NOMO-1 treated with DMSO at 0.1 percent for 48 hours (cell line): ENCODE results near the gene ABHD8.

Experiments
- DNase-seq: peaks from one replicate; lab custom pipeline; 2025; ENCODE audit not compliant: unreplicated experiment; lab: John Stamatoyannopoulos, UW

Gene ABHD8

GRCh38 chr19:17243830-17244617 lies 59.2 kb downstream of the ABHD8 start:
- DNase-seq = no peak

GRCh38 chr19:17243211-17243829 lies 59.9 kb downstream of the ABHD8 start:
- DNase-seq = no peak

- DNase-seq = no peak
Observed at GRCh38 chr19:17242431-17243208, 60.6 kb downstream of the ABHD8 start.
